ENCODE measurements around the gene PRSS36. TPM values are rescaled to one million over a fixed set of nuclear protein-coding genes. Genes with fewer than 3 reads are reported as not detected.
"Not testable (repeated sequence)": the region's sequence is repeated elsewhere in the genome, so short reads cannot be mapped to it uniquely, and the experiment has no call there.

PRSS36 gene
- total RNA-seq, 1 donor from 2014 or later, result 3.5 TPM

- Histone ChIP-seq H3K27ac (peak overlapping the region; percentile 82), H3K27me3 (no peaks in the 10 kb centered on the region), H3K4me3 (peak overlapping the region; percentile 56), H3K9me3 (no peaks in the 10 kb centered on the region), H3K36me3 (no peaks in the 10 kb centered on the region), H3K4me1 (peaks cover 18% of the 10 kb centered on the region)
- intact Hi-C loops (cut with DNase I), result no loop called here
- DNase-seq, result peak; percentile 100
- TF ChIP-seq CTCF (IDR thresholded peaks at IDR 0.05), result peak; percentile 90
- ATAC-seq, result peak; percentile 94
Observed at GRCh38 chr16:31142109-31143010, 7.5 kb downstream of the PRSS36 start.

- no peak for TF ChIP-seq CTCF (IDR thresholded peaks at IDR 0.05)
- Histone ChIP-seq H3K4me3 (peak overlapping the region; percentile 37), H3K36me3 (no peaks in the 10 kb centered on the region), H3K27ac (peak overlapping the region; percentile 80), H3K4me1 (peaks cover 18% of the 10 kb centered on the region), H3K27me3 (no peaks in the 10 kb centered on the region), H3K9me3 (no peaks in the 10 kb centered on the region)
- DNase-seq, result peak; percentile 70
- no peak for ATAC-seq
- intact Hi-C loops (cut with DNase I), result no loop called here
Observed at GRCh38 chr16:31141489-31142108, 8.3 kb downstream of the PRSS36 start.

GRCh38 chr16:31141071-31141469 is 8.8 kb downstream of the PRSS36 start:
- Histone ChIP-seq H3K4me1 (peaks cover 18% of the 10 kb centered on the region), H3K27ac (peak overlapping the region; percentile 80)
- ATAC-seq; H3K36me3 ChIP-seq; H3K9me3 ChIP-seq; intact Hi-C loops (cut with DNase I); H3K27me3 ChIP-seq; H3K4me3 ChIP-seq; DNase-seq: not testable (repeated sequence)

- TF ChIP-seq CTCF (IDR thresholded peaks at IDR 0.05), result no peak
- Histone ChIP-seq H3K9me3 (no peaks in the 10 kb centered on the region), H3K4me1 (peaks cover 24% of the 10 kb centered on the region), H3K36me3 (no peaks in the 10 kb centered on the region), H3K27me3 (no peaks in the 10 kb centered on the region), H3K27ac (peak overlapping the region; percentile 70), H3K4me3 (peak overlapping the region; percentile 25)
- intact Hi-C loops (cut with DNase I), result no loop called here
- ATAC-seq, result peak; percentile 56
- DNase-seq, result peak; percentile 92
Observed at GRCh38 chr16:31138621-31139578, 11.0 kb downstream of the PRSS36 start.

- ATAC-seq; DNase-seq; H3K9me3 ChIP-seq; intact Hi-C loops (cut with DNase I); H3K27me3 ChIP-seq; H3K4me3 ChIP-seq; H3K36me3 ChIP-seq; H3K27ac ChIP-seq: not testable (repeated sequence)
- H3K4me1 ChIP-seq, result peaks cover 26% of the 10 kb centered on the region
Observed at GRCh38 chr16:31136822-31137499, 12.9 kb downstream of the PRSS36 start.

GRCh38 chr16:31136287-31136662 is 13.6 kb downstream of the PRSS36 start:
- no peaks in the 10 kb centered on the region for H3K9me3 ChIP-seq
- no peak for ATAC-seq
- TF ChIP-seq CTCF (IDR thresholded peaks at IDR 0.05), result no peak
- intact Hi-C loops (cut with DNase I), result no loop called here
- H3K4me3 ChIP-seq, result no peak overlapping the region
- no peaks in the 10 kb centered on the region for H3K27me3 ChIP-seq
- peaks cover 20% of the 10 kb centered on the region for H3K4me1 ChIP-seq
- H3K36me3 ChIP-seq, result peaks cover 8% of the 10 kb centered on the region
- H3K27ac ChIP-seq, result no peak overlapping the region
- no peak for DNase-seq
